Keratinocyte (primary cell): ENCODE data around the gene TOP3B.

Experiments
- EZH2 ChIP-seq: IDR thresholded peaks from one replicate; pipeline ENCODE4 v1.6.1; 2012; ENCODE audit warnings: inconsistent platforms, mild to moderate bottlenecking, low read length, moderate library complexity
- TF ChIP-seq, protein P1 (sequence below), 3 experiments: IDR thresholded peaks in 1 of 3; conservative IDR thresholded peaks in 1 of 3; optimal IDR thresholded peaks in 1 of 3; 2 replicates in 2 of 3; 3 replicates in 1 of 3; pipeline versions ENCODE3 to v1.5.1; 2011; ENCODE audit warnings: low read length in 3 of 3, mild to moderate bottlenecking in 3 of 3, moderate library complexity in 2 of 3, control low read depth in 1 of 3, inconsistent platforms in 1 of 3; ENCODE audit not compliant: insufficient read depth in 2 of 3; ENCODE audit errors: extremely low read depth in 1 of 3

DNA sequence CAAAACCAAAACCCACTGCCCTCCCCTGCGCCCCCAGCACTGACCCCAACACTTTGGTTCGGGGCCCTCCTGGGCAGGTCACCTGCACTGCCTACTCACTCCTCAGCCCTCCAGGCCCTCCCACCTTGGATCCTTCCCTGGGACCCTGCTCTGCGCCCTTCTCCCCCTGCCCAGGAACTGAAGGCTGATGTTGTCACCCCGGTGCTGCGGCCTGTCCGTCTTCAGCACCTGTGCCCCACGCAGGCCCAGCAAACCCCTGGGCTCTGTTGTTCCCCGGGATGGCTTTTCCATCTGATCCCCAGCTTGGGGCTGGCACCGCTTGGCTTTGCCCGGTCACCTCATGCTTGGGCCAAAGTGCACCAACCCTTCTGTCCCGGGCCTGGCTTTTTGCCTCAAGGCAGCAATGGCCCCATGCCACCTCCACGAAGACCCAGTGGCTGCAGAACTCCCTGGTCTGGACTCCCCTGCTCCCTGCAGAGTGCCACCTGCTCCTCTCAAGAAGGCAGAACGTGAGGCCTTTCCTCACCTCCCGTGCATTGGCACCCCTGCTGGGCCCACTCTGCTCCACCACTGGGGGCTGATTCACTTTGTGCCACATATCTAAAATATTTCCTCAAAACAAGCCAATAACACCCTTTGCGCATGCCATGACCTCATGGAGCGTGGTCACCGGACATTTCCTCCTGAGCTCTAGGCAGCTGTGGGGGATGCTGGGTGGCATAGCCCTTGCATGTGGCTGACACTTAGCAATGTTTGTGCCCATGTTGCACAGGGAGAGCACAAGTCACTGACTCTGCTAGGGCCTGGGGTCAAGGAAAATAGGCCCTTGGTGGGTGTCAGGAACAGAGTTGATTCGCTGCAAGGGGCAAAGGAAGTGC is 38.8 kb downstream of the TOP3B start:
- TF ChIP-seq EZH2, result no peak
- TF ChIP-seq, protein P1, sequence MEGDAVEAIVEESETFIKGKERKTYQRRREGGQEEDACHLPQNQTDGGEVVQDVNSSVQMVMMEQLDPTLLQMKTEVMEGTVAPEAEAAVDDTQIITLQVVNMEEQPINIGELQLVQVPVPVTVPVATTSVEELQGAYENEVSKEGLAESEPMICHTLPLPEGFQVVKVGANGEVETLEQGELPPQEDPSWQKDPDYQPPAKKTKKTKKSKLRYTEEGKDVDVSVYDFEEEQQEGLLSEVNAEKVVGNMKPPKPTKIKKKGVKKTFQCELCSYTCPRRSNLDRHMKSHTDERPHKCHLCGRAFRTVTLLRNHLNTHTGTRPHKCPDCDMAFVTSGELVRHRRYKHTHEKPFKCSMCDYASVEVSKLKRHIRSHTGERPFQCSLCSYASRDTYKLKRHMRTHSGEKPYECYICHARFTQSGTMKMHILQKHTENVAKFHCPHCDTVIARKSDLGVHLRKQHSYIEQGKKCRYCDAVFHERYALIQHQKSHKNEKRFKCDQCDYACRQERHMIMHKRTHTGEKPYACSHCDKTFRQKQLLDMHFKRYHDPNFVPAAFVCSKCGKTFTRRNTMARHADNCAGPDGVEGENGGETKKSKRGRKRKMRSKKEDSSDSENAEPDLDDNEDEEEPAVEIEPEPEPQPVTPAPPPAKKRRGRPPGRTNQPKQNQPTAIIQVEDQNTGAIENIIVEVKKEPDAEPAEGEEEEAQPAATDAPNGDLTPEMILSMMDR (optimal IDR thresholded peaks at IDR 0.05 in 1 of 3, IDR thresholded peaks at IDR 0.05 in 1 of 3, conservative IDR thresholded peaks at IDR 0.05 in 1 of 3; ENCODE audit: extremely low read depth in 1 of 3, insufficient read depth in 2 of 3, low read length in 3 of 3), result no peak
